KOPT-K1 (cell line): Measurements from ENCODE around the gene RELCH.
"Not testable (repeated sequence)": the region's sequence is repeated elsewhere in the genome, so short reads cannot be mapped to it uniquely, and the experiment has no call there.

Experiments
- H3K27ac ChIP-seq: fragments of 200-600 bp; sonication (generic); 2 replicates; pipeline ENCODE4 v1.5.1; 2016; ENCODE audit warnings: antibody characterized with exemption, mild to moderate bottlenecking, low read depth, low read length; ENCODE audit not compliant: poor library complexity, severe bottlenecking
- H3K36me3 ChIP-seq: fragments of 200-600 bp; sonication (generic); 2 replicates; pipeline ENCODE4 v1.5.1; 2017; ENCODE audit warnings: antibody characterized with exemption, mild to moderate bottlenecking, low read length, moderate library complexity; ENCODE audit not compliant: insufficient read depth
- H3K9me3 ChIP-seq: fragments of 200-600 bp; sonication (generic); 2 replicates; pipeline ENCODE4 v1.5.1; 2017; ENCODE audit warnings: antibody characterized with exemption, low read length, mild to moderate bottlenecking; ENCODE audit not compliant: insufficient read depth, poor library complexity, severe bottlenecking

The RELCH gene, protein sequence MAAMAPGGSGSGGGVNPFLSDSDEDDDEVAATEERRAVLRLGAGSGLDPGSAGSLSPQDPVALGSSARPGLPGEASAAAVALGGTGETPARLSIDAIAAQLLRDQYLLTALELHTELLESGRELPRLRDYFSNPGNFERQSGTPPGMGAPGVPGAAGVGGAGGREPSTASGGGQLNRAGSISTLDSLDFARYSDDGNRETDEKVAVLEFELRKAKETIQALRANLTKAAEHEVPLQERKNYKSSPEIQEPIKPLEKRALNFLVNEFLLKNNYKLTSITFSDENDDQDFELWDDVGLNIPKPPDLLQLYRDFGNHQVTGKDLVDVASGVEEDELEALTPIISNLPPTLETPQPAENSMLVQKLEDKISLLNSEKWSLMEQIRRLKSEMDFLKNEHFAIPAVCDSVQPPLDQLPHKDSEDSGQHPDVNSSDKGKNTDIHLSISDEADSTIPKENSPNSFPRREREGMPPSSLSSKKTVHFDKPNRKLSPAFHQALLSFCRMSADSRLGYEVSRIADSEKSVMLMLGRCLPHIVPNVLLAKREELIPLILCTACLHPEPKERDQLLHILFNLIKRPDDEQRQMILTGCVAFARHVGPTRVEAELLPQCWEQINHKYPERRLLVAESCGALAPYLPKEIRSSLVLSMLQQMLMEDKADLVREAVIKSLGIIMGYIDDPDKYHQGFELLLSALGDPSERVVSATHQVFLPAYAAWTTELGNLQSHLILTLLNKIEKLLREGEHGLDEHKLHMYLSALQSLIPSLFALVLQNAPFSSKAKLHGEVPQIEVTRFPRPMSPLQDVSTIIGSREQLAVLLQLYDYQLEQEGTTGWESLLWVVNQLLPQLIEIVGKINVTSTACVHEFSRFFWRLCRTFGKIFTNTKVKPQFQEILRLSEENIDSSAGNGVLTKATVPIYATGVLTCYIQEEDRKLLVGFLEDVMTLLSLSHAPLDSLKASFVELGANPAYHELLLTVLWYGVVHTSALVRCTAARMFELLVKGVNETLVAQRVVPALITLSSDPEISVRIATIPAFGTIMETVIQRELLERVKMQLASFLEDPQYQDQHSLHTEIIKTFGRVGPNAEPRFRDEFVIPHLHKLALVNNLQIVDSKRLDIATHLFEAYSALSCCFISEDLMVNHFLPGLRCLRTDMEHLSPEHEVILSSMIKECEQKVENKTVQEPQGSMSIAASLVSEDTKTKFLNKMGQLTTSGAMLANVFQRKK

GRCh38 chr18:62186774-62187542 lies at the start of gene RELCH, which contains the start of gene PIGN:
Gene RELCH (plus strand): TSS chr18:62187255. CDS start chr18:62187506, 251 bp downstream.
Gene PIGN (minus strand): TSS chr18:62187056. CDS start chr18:62161353, 25,703 bp downstream.
- Histone ChIP-seq H3K9me3 (peaks cover 8% of the 10 kb centered on the region), H3K27ac (peak within 1 kb of the TSS; percentile 88), H3K36me3 (peaks cover 12% of the 10 kb centered on the region; the same call in 1 of the 2 replicates)

- Histone ChIP-seq H3K9me3 (no peaks in the 10 kb centered on the region), H3K27ac (no peak overlapping the region)
Observed at GRCh38 chr18:62138461-62139235, 48.4 kb upstream of the RELCH start.

DNA sequence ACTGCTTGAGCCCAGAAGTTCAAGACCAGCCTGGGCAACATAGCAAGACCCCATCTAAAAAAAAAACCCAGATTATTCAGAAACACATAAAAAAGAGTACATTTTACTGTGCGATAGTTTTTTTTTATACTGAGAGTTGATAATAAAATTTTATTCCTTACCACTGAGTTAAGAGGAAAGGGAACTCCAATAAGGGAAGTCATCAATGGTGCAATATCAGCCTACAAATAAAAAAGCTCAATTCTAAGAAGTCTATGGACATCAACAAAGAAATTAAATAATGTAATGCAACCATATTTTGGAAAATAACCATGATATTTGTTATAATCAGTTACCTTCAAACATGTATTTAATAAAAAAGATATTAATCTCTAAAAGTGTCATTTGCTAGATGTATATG lies 46.8 kb upstream of the RELCH start:
- Histone ChIP-seq H3K9me3 (no peaks in the 10 kb centered on the region), H3K36me3 (peaks cover 26% of the 10 kb centered on the region), H3K27ac (no peak overlapping the region)

More at GRCh38 chr18:62138461-62139235, 48.4 kb upstream of the RELCH start:
- H3K36me3 ChIP-seq, result peaks cover 14% of the 10 kb centered on the region

GRCh38 chr18:62144338-62144737 lies 42.7 kb upstream of the RELCH start:
- H3K9me3 ChIP-seq, result no peaks in the 10 kb centered on the region
- no peak overlapping the region for H3K27ac ChIP-seq
- peaks cover 20% of the 10 kb centered on the region for H3K36me3 ChIP-seq

GRCh38 chr18:62151068-62151771 lies 35.8 kb upstream of the RELCH start:
- H3K9me3 ChIP-seq, result no peaks in the 10 kb centered on the region
- no peak overlapping the region for H3K27ac ChIP-seq

DNA sequence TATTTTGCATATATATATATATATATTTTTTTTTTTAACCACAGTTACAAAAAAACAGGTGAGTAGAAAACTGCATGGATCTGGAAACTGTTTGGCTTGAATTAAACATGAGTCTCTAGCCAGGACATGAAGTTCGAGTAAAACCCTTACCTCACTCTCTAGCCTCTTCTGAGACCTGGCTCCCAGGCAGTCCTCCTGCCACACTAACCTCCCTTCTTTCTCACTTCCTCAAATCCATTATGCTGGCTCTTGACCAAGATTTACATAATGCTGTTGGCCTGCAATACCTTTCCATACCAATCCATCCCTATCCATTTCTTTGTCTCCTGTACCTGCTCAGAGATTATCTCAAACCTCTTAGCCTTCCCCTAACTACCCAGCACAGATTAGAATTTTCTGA lies 34.2 kb upstream of the RELCH start:
- Histone ChIP-seq H3K27ac (no peak overlapping the region), H3K36me3 (peaks cover 21% of the 10 kb centered on the region), H3K9me3 (no peaks in the 10 kb centered on the region)

More at GRCh38 chr18:62151068-62151771, 35.8 kb upstream of the RELCH start:
- H3K36me3 ChIP-seq, result peaks cover 10% of the 10 kb centered on the region

DNA sequence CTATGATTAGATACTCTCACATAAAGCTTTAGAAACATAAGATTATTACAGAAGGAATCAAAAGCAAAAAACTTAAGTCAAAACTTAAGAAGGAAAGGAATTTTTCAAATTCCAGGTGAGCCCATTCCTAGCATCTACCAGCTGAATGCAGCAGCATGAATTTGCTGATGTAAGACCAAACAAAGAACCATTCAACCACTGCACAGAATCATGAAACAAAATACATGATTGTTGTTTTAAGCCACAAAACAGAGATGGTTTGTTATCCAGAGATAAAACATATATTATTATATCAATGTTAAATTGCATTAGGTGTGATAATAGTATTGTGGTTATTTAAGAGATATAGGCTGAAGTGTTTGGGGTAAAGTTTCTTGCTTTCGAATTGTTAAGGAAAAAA lies 29.2 kb upstream of the RELCH start:
- H3K9me3 ChIP-seq, result no peaks in the 10 kb centered on the region
- peaks cover 21% of the 10 kb centered on the region for H3K36me3 ChIP-seq

GRCh38 chr18:62164310-62164709 lies 22.7 kb upstream of the RELCH start:
- H3K27ac ChIP-seq, result no peak overlapping the region
- no peaks in the 10 kb centered on the region for H3K36me3 ChIP-seq
- peaks cover 13% of the 10 kb centered on the region for H3K9me3 ChIP-seq

More for the DNA sequence above, 29.2 kb upstream of the RELCH start:
- no peak overlapping the region for H3K27ac ChIP-seq

- peaks cover 13% of the 10 kb centered on the region for H3K9me3 ChIP-seq
- H3K36me3 ChIP-seq, result no peaks in the 10 kb centered on the region
- no peak overlapping the region for H3K27ac ChIP-seq
Observed at GRCh38 chr18:62164855-62165487, 22.1 kb upstream of the RELCH start.

DNA sequence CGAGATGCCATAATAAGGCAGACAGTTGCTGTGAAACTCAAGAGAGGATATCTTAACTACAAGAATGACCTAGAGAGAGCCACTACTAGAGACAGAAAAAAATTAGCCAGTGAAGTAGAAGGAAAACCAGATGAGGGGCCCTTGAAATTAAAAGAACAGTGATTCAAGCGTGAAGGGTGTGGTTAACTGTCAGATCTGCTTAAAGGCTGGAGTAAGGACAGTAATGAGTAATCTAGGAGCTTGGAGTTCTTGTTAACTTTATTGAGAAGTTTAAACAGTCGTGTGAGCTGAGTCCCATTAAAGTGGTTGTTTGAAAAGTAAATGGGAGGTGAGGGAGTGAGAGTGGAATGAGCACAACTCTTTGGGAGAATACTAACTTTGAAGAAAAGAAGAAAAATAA lies 21.5 kb upstream of the RELCH start:
- no peak overlapping the region for H3K27ac ChIP-seq
- no peaks in the 10 kb centered on the region for H3K36me3 ChIP-seq
- peaks cover 13% of the 10 kb centered on the region for H3K9me3 ChIP-seq

- not testable (repeated sequence) for H3K36me3 ChIP-seq, H3K27ac ChIP-seq
- H3K9me3 ChIP-seq, result peaks cover 13% of the 10 kb centered on the region
Observed at GRCh38 chr18:62166524-62166923, 20.5 kb upstream of the RELCH start.

- H3K36me3 ChIP-seq, result no peaks in the 10 kb centered on the region
- no peak overlapping the region for H3K27ac ChIP-seq
- H3K9me3 ChIP-seq, result no peaks in the 10 kb centered on the region
Observed at GRCh38 chr18:62170857-62171256, 16.2 kb upstream of the RELCH start.

DNA sequence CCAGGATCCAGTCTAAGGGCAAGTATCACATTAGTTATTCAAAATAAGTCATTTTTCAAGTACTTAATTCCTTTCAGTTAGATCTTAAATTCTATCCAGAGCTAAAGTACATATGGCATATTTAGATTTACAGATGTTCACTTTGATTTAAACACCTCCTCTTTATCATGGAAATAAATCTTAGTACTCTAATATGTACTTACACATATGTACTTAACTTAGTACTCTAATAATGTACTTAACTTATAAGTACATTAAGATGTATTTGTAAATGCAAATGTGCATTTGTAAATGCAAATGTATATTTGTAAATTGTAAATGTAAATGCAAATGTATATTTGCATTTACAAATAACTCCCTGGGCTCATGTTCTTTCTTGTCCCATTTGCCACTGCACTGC lies 14.8 kb upstream of the RELCH start:
- no peaks in the 10 kb centered on the region for H3K9me3 ChIP-seq
- H3K27ac ChIP-seq, result no peak overlapping the region
- no peaks in the 10 kb centered on the region for H3K36me3 ChIP-seq
